HG03521 (cell line): Measurements from ENCODE around the gene DGKA.
"Not testable (repeated sequence)": the region's sequence is repeated elsewhere in the genome, so short reads cannot be mapped to it uniquely, and the experiment has no call there.

Experiments
- ATAC-seq: cut with Tn5 transposase; IDR thresholded peaks from one replicate; pipeline ENCODE4 v1.9.1; 2021; ENCODE audit warnings: mild to moderate bottlenecking, moderate library complexity; ENCODE audit not compliant: unreplicated experiment

Gene DGKA

GRCh38 chr12:55930771-55931316, at the start of gene DGKA:
DGKA (plus strand) TSS chr12:55931162; CDS start chr12:55936504, 5,342 bp downstream.
- no peak for ATAC-seq

- ATAC-seq = no peak
Measured at GRCh38 chr12:55885113-55885512, 45.8 kb upstream of the DGKA start.

GRCh38 chr12:55891310-55891709, 39.7 kb upstream of the DGKA start:
- ATAC-seq = no peak

GRCh38 chr12:55893723-55894122, 37.2 kb upstream of the DGKA start:
- ATAC-seq = no peak

- no peak for ATAC-seq
Measured at GRCh38 chr12:55899082-55899481, 31.9 kb upstream of the DGKA start.

- no peak for ATAC-seq
Measured at GRCh38 chr12:55901881-55902490, 29.0 kb upstream of the DGKA start.

GRCh38 chr12:55906056-55906455, 24.9 kb upstream of the DGKA start:
- no peak for ATAC-seq

GRCh38 chr12:55908726-55909512, 22.0 kb upstream of the DGKA start:
- ATAC-seq = no peak

GRCh38 chr12:55909513-55909884, 21.5 kb upstream of the DGKA start:
- ATAC-seq = no peak

- no peak for ATAC-seq
Measured at GRCh38 chr12:55912908-55913307, 18.1 kb upstream of the DGKA start.

- ATAC-seq = no peak
Measured at GRCh38 chr12:55915482-55915859, 15.5 kb upstream of the DGKA start.

GRCh38 chr12:55919032-55919431, 11.9 kb upstream of the DGKA start:
- ATAC-seq = not testable (repeated sequence)

- ATAC-seq = no peak
Measured at GRCh38 chr12:55922126-55922525, 8.8 kb upstream of the DGKA start.

GRCh38 chr12:55923648-55924047, 7.3 kb upstream of the DGKA start:
- not testable (repeated sequence) for ATAC-seq

- ATAC-seq = no peak
Measured at GRCh38 chr12:55925371-55925770, 5.6 kb upstream of the DGKA start.

GRCh38 chr12:55925870-55926737, 4.9 kb upstream of the DGKA start:
- no peak for ATAC-seq

- ATAC-seq = peak; percentile 38
Measured at GRCh38 chr12:55926738-55927587, 4.0 kb upstream of the DGKA start.

GRCh38 chr12:55927588-55928502, 3.1 kb upstream of the DGKA start, which contains the start of gene PYM1:
PYM1 (minus strand) TSS chr12:55927894; CDS start chr12:55927761, 133 bp downstream.
- ATAC-seq = peak; percentile 42

GRCh38 chr12:55929306-55929791, 1.6 kb upstream of the DGKA start:
- ATAC-seq = peak; percentile 21
